ENCODE results near the gene CYP21A2. TPM values are rescaled to one million over a fixed set of nuclear protein-coding genes. Genes with fewer than 3 reads are reported as not detected.
"Not testable (repeated sequence)": the region's sequence is repeated elsewhere in the genome, so short reads cannot be mapped to it uniquely, and the experiment has no call there.

CYP21A2 gene
- total RNA-seq, 2 experiments from 2014 or later: 0.43 to 0.72 TPM

DNA sequence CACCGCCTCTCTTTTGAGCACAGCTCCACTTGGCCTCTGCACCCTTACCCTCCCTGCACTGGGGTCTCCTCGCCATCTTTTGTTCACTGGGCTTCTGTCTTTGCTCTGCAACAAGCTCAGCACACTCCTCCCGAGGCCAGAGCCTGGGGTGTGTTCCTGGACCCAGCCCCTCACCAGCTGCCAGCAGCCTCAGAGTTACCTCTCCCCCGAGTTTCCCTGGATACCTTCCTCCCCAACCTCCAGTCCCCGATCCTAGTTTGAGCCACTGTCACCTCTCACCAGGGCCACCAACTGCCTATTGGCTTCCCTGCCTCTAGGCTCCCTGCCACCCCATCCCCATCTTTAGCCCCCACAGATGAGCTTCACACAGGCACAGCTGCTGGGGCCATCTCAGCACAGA lies 12.3 kb downstream of the CYP21A2 start:
- DNase-seq: no peak
- Mint-ChIP-seq H3K4me1 (peaks cover 6% of the 10 kb centered on the region), H3K27ac (no peak overlapping the region), H3K9me3 (no peaks in the 10 kb centered on the region), H3K4me3 (no peak overlapping the region), H3K36me3 (no peaks in the 10 kb centered on the region), H3K27me3 (no peaks in the 10 kb centered on the region)
- POLR2A ChIA-PET: no interaction called here
- no peak for ATAC-seq (ENCODE audit: low read depth)

DNA sequence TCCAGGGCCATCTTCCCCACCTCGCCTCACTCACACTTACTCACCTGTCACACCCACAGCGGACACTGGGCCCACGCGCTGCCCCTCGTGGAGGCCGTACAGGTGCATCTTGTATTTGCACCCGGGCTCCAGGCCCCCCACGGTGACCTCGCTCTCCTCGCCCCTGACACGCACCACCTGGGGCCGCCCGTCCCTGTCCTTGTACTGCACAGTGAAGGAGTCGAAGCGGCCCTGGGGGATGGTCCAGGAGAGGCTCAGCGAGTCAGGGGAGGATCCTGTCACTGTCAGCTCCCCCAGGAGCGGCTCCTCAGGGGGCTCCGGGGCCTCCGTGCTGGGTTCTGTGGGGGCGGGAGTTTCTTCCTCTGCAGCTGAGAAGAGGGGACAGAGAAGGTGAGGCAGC lies 14.4 kb downstream of the CYP21A2 start:
- H3K36me3 Mint-ChIP-seq; H3K27me3 Mint-ChIP-seq; ATAC-seq (ENCODE audit: low read depth); DNase-seq; POLR2A ChIA-PET; H3K27ac Mint-ChIP-seq; H3K4me1 Mint-ChIP-seq; H3K4me3 Mint-ChIP-seq; H3K9me3 Mint-ChIP-seq: not testable (repeated sequence)

DNA sequence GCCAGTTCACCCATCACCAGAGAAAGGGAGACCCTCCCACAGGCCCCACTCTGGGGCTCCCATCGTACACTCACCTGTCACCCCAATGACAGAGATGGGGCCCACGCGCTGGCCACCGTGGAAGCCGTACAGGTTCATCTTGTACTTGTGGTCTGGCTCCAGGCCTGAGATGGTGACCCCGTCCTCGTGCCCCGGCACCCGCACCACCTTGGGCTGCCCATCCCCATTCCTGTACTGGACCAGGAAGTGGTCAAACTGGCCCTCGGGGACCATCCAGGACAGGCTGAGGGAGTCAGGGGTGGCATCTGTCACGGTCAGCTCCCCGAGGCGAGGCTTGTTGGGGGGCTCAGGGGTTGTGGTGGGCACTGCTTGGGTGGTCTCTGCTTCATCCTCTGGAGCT lies 15.1 kb downstream of the CYP21A2 start:
- H3K9me3 Mint-ChIP-seq; ATAC-seq (ENCODE audit: low read depth); H3K4me1 Mint-ChIP-seq; POLR2A ChIA-PET; H3K27ac Mint-ChIP-seq; H3K27me3 Mint-ChIP-seq; DNase-seq; H3K36me3 Mint-ChIP-seq; H3K4me3 Mint-ChIP-seq: not testable (repeated sequence)

DNA sequence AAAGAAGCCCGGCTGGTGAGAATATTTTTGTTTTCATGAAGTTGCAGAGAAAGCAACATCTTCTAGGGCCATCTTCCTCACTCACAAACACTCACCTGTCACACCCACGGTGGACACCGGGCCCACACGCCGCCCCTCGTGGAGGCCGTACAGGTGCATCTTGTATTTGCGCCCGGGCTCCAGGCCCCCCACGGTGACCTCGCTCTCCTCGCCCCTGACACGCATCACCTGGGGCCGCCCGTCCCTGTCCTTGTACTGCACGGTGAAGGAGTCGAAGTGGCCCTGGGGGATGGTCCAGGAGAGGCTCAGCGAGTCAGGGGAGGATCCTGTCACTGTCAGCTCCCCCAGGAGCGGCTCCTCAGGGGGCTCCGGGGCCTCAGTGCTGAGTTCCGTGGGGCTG lies 17.5 kb downstream of the CYP21A2 start:
- POLR2A ChIA-PET; H3K27ac Mint-ChIP-seq; H3K36me3 Mint-ChIP-seq; H3K9me3 Mint-ChIP-seq; H3K4me1 Mint-ChIP-seq; H3K27me3 Mint-ChIP-seq; H3K4me3 Mint-ChIP-seq; DNase-seq; ATAC-seq (ENCODE audit: low read depth): not testable (repeated sequence)

DNA sequence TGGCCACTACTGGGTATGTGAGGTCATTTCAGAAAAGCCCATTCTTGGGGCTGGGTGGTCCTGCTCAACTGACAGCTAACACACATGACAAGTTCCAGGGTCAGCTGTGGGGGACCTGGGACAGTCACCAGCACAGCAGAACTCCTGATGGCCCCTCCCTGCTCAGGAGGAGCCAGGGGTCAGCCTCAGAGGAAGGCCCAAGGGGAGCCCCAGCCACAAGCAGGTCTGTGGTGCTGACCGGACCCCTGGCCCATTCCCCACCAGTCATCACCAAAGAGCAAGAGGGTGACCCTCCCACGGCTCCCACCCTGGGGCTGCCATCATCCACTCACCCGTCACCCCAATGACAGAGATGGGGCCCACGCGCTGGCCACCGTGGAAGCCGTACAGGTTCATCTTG lies 18.0 kb downstream of the CYP21A2 start:
- Mint-ChIP-seq H3K27ac (no peak overlapping the region), H3K36me3 (no peaks in the 10 kb centered on the region), H3K27me3 (no peaks in the 10 kb centered on the region), H3K4me3 (no peak overlapping the region), H3K4me1 (peaks cover 2% of the 10 kb centered on the region), H3K9me3 (no peaks in the 10 kb centered on the region)
- POLR2A ChIA-PET: no interaction called here
- ATAC-seq (ENCODE audit: low read depth): no peak
- no peak for DNase-seq

DNA sequence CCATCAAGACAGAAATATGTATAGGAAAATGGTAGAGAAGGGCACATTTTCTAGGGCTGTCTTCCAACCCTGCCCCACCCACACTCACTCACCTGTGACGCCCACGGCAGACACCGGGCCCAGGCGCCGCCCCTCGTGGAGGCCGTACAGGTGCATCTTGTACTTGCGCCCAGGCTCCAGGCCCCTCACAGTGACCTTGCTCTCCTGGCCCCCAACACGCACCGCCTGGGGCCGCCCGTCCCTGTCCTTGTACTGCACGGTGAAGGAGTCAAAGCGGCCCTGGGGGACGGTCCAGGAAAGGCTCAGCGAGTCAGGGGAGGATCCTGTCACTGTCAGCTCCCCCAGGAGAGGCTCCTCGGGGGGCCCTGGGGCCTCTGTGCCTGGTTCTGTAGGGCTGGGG lies 19.8 kb downstream of the CYP21A2 start:
- Mint-ChIP-seq H3K27ac (no peak overlapping the region), H3K4me3 (no peak overlapping the region), H3K36me3 (no peaks in the 10 kb centered on the region), H3K4me1 (peaks cover 2% of the 10 kb centered on the region), H3K9me3 (no peaks in the 10 kb centered on the region), H3K27me3 (no peaks in the 10 kb centered on the region)
- POLR2A ChIA-PET: no interaction called here
- DNase-seq (no peak), ATAC-seq (ENCODE audit: low read depth) (no peak)

DNA sequence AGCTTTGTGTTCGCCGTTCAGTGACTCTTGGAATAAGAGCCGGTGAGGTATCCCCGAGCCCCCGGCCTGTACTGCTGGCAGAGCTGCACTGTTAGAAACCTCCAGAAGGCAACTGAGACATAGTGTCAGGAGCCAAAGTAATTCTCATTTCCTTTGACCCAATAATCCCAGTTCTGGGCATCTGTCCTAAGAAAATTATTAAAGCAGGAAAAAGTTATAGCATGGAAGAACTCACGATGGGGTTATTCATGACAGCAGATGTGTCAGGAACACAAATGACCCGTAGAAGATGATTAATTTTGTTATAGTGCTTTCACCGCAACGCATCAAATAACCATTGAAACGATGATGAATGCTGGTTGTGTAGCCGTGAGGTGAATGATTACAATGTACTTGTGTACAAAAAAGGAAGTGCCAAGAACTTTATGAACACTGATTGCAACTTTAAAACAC lies 20.3 kb downstream of the CYP21A2 start:
- Mint-ChIP-seq H3K36me3 (no peaks in the 10 kb centered on the region), H3K9me3 (no peaks in the 10 kb centered on the region), H3K4me1 (peaks cover 2% of the 10 kb centered on the region), H3K27me3 (no peaks in the 10 kb centered on the region), H3K4me3 (no peak overlapping the region), H3K27ac (no peak overlapping the region)
- POLR2A ChIA-PET: no interaction called here
- DNase-seq (no peak), ATAC-seq (ENCODE audit: low read depth) (no peak)

DNA sequence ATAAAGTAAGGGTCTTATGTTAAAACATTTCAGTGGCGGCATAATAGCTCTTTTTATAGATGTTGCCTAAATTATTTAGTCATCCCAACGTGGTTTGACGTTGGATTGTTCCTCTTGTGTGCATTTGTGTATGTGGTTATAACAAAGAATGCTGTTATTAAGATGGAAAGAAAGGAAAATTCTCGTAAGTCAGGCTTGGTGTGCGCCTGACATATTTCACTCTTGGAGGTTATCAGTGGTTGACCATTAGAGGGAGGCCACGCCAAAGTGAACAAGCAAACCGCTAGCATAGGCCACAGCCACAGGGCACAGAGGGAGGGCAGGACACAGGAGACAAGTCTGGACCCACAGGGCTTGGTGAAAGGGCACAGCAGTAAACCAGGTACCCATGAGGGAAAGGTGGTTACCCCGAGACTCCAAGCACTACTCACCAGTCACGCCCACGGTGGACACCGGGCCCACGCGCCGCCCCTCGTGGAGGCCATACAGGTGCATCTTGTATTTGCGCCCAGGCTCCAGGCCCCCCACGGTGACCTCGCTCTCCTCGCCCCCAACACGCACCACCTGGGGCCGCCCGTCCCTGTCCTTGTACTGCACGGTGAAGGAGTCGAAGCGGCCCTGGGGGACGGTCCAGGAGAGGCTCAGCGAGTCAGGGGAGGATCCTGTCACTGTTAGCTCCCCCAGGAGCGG lies 22.9 kb downstream of the CYP21A2 start:
- ATAC-seq (ENCODE audit: low read depth) (no peak), DNase-seq (no peak)
- no peaks in the 10 kb centered on the region for H3K36me3 Mint-ChIP-seq
- no peak overlapping the region for H3K27ac Mint-ChIP-seq
- H3K27me3 Mint-ChIP-seq: no peaks in the 10 kb centered on the region
- no peaks in the 10 kb centered on the region for H3K4me1 Mint-ChIP-seq
- H3K9me3 Mint-ChIP-seq: no peaks in the 10 kb centered on the region
- POLR2A ChIA-PET: no interaction called here
- H3K4me3 Mint-ChIP-seq: no peak overlapping the region

DNA sequence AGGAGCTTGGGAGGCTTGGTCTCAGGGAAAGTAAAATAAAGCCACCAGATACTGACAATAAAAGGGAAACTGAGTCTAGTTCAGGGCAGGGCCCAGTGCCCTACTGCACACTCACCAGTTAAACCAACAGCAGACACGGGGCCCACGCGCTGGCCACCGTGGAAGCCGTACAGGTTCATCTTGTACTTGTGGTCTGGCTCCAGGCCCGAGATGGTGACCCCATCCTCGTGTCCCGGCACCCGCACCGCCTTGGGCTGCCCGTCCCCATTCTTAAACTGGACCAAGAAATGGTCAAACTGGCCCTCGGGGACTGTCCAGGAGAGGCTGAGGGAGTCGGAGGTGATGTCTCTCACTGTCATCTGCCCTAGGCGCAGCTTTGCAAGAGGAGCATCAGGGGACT lies 26.5 kb downstream of the CYP21A2 start:
- H3K9me3 Mint-ChIP-seq: no peaks in the 10 kb centered on the region
- POLR2A ChIA-PET: no interaction called here
- no peaks in the 10 kb centered on the region for H3K36me3 Mint-ChIP-seq
- ATAC-seq (ENCODE audit: low read depth) (no peak), DNase-seq (no peak)
- H3K4me3 Mint-ChIP-seq: no peak overlapping the region
- no peaks in the 10 kb centered on the region for H3K27me3 Mint-ChIP-seq
- no peaks in the 10 kb centered on the region for H3K4me1 Mint-ChIP-seq
- no peak overlapping the region for H3K27ac Mint-ChIP-seq

DNA sequence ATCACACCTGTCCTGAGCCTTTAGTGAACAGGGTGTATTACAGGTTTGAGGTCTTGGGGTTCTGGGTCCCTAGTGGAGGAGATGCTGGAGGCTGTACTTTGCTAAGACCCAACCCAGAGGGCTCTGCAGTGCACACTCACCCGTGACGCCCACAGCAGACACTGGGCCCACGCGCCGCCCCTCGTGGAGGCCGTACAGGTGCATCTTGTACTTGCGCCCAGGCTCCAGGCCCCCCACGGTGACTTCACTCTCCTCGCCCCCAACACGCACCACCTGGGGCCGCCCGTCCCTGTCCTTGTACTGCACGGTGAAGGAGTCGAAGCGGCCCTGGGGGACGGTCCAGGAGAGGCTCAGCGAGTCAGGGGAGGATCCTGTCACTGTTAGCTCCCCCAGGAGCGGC lies 29.3 kb downstream of the CYP21A2 start:
- H3K36me3 Mint-ChIP-seq; H3K4me1 Mint-ChIP-seq; DNase-seq; H3K27me3 Mint-ChIP-seq; POLR2A ChIA-PET; H3K9me3 Mint-ChIP-seq; ATAC-seq (ENCODE audit: low read depth); H3K4me3 Mint-ChIP-seq; H3K27ac Mint-ChIP-seq: not testable (repeated sequence)

DNA sequence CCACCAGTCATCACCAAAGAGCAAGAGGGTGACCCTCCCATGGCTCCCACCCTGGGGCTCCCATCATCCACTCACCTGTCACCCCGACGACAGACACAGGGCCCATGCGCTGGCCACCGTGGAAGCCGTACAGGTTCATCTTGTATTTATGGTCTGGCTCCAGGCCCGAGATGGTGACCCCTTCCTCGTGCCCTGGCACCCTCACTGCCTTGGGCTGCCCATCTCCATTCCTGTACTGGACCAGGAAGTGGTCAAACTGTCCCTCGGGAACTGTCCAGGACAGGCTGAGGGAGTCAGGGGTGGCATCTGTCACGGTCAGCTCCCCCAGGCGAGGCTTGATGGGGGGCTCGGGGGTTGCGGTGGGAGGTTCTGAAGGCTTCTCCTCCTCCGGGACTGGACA lies 30.1 kb downstream of the CYP21A2 start:
- H3K27ac Mint-ChIP-seq; H3K9me3 Mint-ChIP-seq; H3K4me3 Mint-ChIP-seq; H3K27me3 Mint-ChIP-seq; POLR2A ChIA-PET; DNase-seq; H3K36me3 Mint-ChIP-seq; H3K4me1 Mint-ChIP-seq; ATAC-seq (ENCODE audit: low read depth): not testable (repeated sequence)

DNA sequence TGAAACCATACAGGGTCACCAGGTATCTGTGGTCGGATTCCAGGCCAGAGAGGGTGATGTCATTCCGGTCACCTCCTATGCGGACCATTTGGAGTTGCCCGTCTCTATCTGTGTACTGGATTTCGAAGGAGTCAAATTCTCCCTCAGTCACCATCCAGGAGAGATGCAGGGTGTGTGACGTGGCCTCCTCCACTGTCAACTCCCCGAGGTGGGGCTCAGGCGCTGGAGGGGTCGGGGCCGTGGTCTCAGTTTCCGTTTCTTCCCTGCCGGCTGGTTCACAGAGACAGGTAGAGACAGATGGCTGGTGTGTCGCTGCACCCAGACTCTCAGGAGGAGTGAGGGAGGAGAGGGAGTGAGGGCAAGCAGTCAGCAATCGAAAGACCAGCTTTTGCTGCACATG lies 30.7 kb downstream of the CYP21A2 start:
- POLR2A ChIA-PET: no interaction called here
- no peak for ATAC-seq (ENCODE audit: low read depth)
- no peaks in the 10 kb centered on the region for H3K4me1 Mint-ChIP-seq
- H3K27ac Mint-ChIP-seq: no peak overlapping the region
- no peaks in the 10 kb centered on the region for H3K27me3 Mint-ChIP-seq
- no peak for DNase-seq
- no peaks in the 10 kb centered on the region for H3K36me3 Mint-ChIP-seq
- no peak overlapping the region for H3K4me3 Mint-ChIP-seq
- no peaks in the 10 kb centered on the region for H3K9me3 Mint-ChIP-seq

DNA sequence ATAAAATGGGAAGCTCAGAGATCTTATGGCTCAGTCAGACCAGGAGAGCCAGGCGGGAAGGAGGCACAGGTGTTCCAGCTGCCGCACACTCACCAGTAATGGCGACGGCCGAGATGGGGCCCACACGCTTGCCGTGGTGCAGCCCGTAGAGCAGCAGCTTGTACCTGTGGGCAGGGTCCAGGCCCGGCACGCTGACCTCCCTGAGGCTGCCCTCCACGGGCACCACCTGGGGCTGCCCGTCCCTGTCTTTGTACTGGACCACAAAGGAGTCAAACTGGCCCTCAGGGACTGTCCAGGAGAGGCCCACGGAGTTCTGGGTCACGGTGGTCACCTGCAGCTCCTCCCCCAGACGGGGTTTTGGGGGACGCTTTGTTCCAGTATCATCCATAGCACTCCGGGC lies 31.2 kb downstream of the CYP21A2 start:
- POLR2A ChIA-PET: no interaction called here
- ATAC-seq (ENCODE audit: low read depth): no peak
- no peaks in the 10 kb centered on the region for H3K9me3 Mint-ChIP-seq
- no peak overlapping the region for H3K27ac Mint-ChIP-seq
- DNase-seq: no peak
- no peaks in the 10 kb centered on the region for H3K4me1 Mint-ChIP-seq
- H3K36me3 Mint-ChIP-seq: no peaks in the 10 kb centered on the region
- no peak overlapping the region for H3K4me3 Mint-ChIP-seq
- H3K27me3 Mint-ChIP-seq: no peaks in the 10 kb centered on the region

DNA sequence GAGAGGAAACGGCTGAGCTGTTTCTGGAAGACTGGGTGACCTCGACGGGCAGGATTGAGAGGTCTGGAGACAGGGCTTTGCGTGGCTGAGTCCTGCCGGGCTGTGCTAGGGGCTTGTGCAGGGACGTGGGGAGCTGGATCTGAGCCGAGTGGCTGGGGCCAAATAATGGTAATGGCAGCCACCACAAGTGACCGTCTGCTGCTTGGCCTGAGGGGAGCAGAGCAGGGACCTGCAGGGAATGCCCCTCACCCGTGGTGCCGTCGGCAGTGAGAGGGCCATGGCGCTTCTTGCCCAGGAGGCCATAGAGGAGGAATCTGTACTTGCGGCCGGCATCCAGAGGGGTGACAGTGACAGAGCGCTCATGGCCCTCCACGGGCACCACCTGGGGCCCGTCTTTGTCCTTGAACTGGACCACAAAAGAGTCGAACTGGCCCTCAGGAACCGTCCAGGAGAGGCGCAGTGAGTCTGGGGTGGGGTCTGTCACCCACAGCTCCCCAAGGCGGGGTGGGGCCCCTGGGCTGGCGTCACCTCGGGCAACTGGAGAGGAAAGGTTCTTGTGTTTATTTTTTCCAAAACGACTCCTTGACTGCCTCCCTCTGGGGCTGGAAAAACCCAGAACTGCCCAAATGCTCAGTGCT lies 31.8 kb downstream of the CYP21A2 start:
- no peaks in the 10 kb centered on the region for H3K27me3 Mint-ChIP-seq
- H3K4me3 Mint-ChIP-seq: no peak overlapping the region
- H3K27ac Mint-ChIP-seq: no peak overlapping the region
- ATAC-seq (ENCODE audit: low read depth) (no peak), DNase-seq (no peak)
- H3K36me3 Mint-ChIP-seq: no peaks in the 10 kb centered on the region
- no peaks in the 10 kb centered on the region for H3K9me3 Mint-ChIP-seq
- no peaks in the 10 kb centered on the region for H3K4me1 Mint-ChIP-seq
- POLR2A ChIA-PET: no interaction called here
